ENCODE measurements around the gene GPRIN3.

The GPRIN3 gene

DNA sequence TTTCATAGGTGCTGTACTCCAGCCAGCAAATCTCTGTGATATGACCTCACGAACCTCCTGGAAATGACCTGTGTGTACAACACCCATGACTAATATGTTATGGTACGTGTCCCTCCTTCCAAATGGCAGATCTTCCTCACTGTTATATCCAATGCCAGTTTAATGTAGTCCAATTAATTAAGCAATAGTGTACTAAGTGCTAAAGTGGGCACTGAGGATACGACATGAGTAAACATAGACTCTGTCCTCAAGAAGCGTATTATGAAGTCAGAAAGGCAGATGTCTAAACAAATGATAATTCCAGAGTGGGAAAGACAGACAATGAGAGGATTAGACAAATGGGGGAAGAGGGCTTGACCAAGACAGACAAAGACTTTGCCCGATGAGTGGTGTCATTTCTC, 33.9 kb downstream of the GPRIN3 start:
- no peak for DNase-seq (ENCODE audit: low read depth)
- TF ChIP-seq, protein P1, sequence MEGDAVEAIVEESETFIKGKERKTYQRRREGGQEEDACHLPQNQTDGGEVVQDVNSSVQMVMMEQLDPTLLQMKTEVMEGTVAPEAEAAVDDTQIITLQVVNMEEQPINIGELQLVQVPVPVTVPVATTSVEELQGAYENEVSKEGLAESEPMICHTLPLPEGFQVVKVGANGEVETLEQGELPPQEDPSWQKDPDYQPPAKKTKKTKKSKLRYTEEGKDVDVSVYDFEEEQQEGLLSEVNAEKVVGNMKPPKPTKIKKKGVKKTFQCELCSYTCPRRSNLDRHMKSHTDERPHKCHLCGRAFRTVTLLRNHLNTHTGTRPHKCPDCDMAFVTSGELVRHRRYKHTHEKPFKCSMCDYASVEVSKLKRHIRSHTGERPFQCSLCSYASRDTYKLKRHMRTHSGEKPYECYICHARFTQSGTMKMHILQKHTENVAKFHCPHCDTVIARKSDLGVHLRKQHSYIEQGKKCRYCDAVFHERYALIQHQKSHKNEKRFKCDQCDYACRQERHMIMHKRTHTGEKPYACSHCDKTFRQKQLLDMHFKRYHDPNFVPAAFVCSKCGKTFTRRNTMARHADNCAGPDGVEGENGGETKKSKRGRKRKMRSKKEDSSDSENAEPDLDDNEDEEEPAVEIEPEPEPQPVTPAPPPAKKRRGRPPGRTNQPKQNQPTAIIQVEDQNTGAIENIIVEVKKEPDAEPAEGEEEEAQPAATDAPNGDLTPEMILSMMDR (conservative IDR thresholded peaks at IDR 0.05; ENCODE audit: low read length): no peak

DNA sequence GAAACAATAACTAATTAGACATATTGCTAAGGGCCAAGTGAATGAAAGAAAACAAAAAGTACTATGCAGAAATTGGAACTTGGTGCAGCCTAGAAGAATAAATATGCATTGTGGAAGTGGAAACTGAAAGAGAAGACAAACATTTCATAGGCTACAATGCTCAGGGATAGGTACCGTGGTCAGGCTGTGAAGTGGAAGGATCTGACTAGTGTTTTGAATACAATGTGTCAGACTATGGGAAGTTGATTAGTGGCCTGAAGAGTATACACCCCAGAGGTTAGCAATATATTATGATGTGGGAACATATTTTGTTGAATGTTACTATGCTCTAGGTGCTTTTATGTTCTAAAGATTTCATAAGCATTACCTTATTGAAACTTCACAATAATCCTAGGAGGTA, 36.8 kb downstream of the GPRIN3 start:
- H3K4me3 ChIP-seq (ENCODE audit: low read length): no peak overlapping the region
- TF ChIP-seq, protein P1 (conservative IDR thresholded peaks at IDR 0.05; ENCODE audit: low read length): no peak
- DNase-seq (ENCODE audit: low read depth): no peak

More for the DNA sequence above, 33.9 kb downstream of the GPRIN3 start:
- H3K4me3 ChIP-seq (ENCODE audit: low read length): no peak overlapping the region

DNA sequence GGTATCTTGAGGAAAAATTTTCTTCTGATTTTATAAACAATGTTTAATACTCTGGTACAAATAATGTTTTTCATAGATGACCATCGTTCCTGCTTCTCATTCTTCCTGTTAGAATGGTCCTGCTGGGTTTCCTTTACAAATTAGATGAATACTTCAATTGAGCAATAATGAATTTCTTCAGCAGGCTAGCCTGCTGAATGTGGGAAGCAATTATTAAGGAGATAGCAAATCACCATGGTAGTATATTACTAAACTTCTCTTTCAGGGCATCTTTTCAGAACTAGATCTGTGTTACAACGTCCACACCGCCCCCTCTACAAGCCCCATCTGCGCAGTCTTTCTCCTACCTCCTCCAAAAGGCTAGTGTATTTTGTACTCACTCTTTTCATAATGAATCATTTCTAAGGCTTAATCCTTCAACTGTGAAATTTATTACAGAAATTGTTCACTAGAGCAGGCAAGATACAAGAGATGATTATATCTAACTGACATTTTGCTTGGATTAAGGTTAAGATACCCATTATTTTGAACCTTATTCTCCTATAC, 38.4 kb downstream of the GPRIN3 start:
- H3K4me3 ChIP-seq (ENCODE audit: low read length): no peak overlapping the region
- TF ChIP-seq, protein P1 (conservative IDR thresholded peaks at IDR 0.05; ENCODE audit: low read length): no peak
- DNase-seq (ENCODE audit: low read depth): no peak

DNA sequence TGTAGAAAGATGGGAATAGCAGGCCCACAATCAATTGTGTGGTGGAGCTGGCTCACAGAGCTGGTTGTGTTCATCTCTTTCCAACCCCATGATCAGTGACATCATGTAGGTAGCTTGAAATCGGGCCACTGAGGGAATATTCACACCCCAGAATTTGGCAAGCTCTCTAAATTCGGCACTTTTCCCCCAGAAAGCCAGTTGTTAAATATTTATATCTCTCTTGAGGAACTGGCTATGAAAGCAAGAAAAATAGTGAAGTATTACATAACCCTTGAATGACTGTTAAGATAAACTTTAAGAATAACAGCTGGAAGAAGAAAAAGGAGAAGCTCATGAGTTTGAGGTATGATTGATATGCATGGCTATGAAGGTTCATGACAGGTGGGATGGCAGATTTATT, 38.9 kb downstream of the GPRIN3 start:
- no peak overlapping the region for H3K4me3 ChIP-seq (ENCODE audit: low read length)
- no peak for DNase-seq (ENCODE audit: low read depth)
- TF ChIP-seq, protein P1 (conservative IDR thresholded peaks at IDR 0.05; ENCODE audit: low read length): no peak

DNA sequence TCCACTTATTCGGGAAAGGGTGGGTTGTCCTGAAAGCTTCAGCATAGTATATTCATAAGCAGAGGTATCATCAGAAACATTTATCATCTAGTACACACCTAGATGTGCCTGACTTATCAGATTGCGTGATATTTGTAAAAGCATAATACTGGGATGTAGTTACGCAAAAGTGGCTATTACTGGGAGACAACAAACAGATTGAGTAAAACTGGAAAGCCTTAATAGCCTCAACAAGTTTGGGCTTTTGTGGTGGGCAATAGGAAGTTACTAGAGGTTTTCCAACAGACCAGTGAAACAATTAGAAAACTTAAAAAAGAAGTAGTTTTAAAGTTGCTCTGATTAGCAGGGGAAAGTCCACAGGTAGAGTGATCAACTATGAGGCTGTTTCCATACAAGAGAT, 39.8 kb downstream of the GPRIN3 start:
- H3K4me3 ChIP-seq (ENCODE audit: low read length): no peak overlapping the region
- TF ChIP-seq, protein P1 (conservative IDR thresholded peaks at IDR 0.05; ENCODE audit: low read length): no peak

DNA sequence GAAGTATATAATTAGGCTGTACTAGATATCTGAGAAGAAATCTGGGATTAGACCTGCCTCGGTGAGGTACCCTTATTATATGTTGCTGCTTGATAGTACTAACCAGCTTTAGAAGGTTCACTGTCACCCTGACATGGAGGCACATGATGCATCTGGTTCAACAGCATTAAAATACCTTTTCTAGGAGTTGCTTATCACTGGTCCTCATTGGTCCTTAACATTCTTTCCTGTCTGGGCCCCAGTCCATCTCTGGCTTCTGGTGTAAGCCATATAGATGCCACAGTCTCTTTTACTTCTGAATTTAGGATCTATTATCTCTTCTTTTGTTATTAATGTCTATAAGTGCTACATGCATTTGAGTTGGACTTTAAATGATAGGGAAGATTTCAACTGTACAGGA, 40.2 kb downstream of the GPRIN3 start:
- TF ChIP-seq, protein P1 (conservative IDR thresholded peaks at IDR 0.05; ENCODE audit: low read length): no peak
- no peak for DNase-seq (ENCODE audit: low read depth)
- no peak overlapping the region for H3K4me3 ChIP-seq (ENCODE audit: low read length)

More for the DNA sequence above, 39.8 kb downstream of the GPRIN3 start:
- DNase-seq (ENCODE audit: low read depth): no peak

DNA sequence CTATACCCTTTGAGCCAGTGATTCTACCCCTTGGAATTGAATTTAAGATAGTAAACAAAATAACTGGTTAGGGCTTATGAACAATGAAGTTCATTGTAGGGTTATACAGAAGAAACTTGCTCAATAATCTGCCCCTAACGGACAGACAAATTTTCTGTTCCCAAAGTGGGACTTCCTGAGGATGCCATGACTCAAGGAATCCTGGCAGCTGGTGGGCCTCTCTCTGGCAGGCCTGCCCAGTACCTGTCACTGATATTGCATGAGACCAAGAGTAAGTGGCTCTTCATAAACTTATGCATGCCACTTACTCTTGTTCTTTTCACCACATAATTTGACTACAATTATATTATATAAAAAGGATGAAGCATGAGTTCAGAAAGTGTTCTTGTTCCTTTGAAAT, 41.5 kb downstream of the GPRIN3 start:
- H3K4me3 ChIP-seq (ENCODE audit: low read length): no peak overlapping the region
- TF ChIP-seq, protein P1 (conservative IDR thresholded peaks at IDR 0.05; ENCODE audit: low read length): no peak
- DNase-seq (ENCODE audit: low read depth): no peak

All from AG10803 (cell line).